HG03097 (cell line): ENCODE measurements around the gene FBN3.
"Not testable (repeated sequence)": the region's sequence is repeated elsewhere in the genome, so short reads cannot be mapped to it uniquely, and the experiment has no call there.

ENCODE experiments used
- ATAC-seq: cut with Tn5 transposase; IDR thresholded peaks from one replicate; pipeline ENCODE4 v1.9.1; 2021; ENCODE audit not compliant: unreplicated experiment, low FRiP score

FBN3 gene

GRCh38 chr19:8120636-8121480 lies 28.5 kb downstream of the FBN3 start:
- no peak for ATAC-seq

- no peak for ATAC-seq
Measured at GRCh38 chr19:8117991-8118390, 31.4 kb downstream of the FBN3 start.

GRCh38 chr19:8116437-8117293 lies 32.7 kb downstream of the FBN3 start:
- no peak for ATAC-seq

GRCh38 chr19:8115805-8116396 lies 33.5 kb downstream of the FBN3 start:
- ATAC-seq = no peak

- no peak for ATAC-seq
Measured at GRCh38 chr19:8113017-8113416, 36.4 kb downstream of the FBN3 start.

GRCh38 chr19:8111376-8111775 lies 38.0 kb downstream of the FBN3 start:
- ATAC-seq = no peak

- no peak for ATAC-seq
Measured at GRCh38 chr19:8110931-8111330, 38.5 kb downstream of the FBN3 start.

GRCh38 chr19:8109890-8110662 lies 39.3 kb downstream of the FBN3 start:
- ATAC-seq = no peak

GRCh38 chr19:8109455-8109854 lies 39.9 kb downstream of the FBN3 start:
- ATAC-seq = no peak

- no peak for ATAC-seq
Measured at GRCh38 chr19:8108560-8109445, 40.6 kb downstream of the FBN3 start.

GRCh38 chr19:8107301-8107903 lies 42.0 kb downstream of the FBN3 start:
- ATAC-seq = no peak

- no peak for ATAC-seq
Measured at GRCh38 chr19:8105471-8105870, 43.9 kb downstream of the FBN3 start.

- not testable (repeated sequence) for ATAC-seq
Measured at GRCh38 chr19:8101910-8102309, 47.5 kb downstream of the FBN3 start.

GRCh38 chr19:8101311-8101710 lies 48.1 kb downstream of the FBN3 start:
- ATAC-seq = no peak

GRCh38 chr19:8097681-8098567 lies 51.5 kb downstream of the FBN3 start:
- no peak for ATAC-seq

- ATAC-seq = no peak
Measured at GRCh38 chr19:8097198-8097597, 52.2 kb downstream of the FBN3 start.

- ATAC-seq = no peak
Measured at GRCh38 chr19:8096071-8096470, 53.3 kb downstream of the FBN3 start.

GRCh38 chr19:8095354-8095886 lies 54.0 kb downstream of the FBN3 start:
- ATAC-seq = no peak
